CD4-positive, alpha-beta T cell treated with Interleukin-10 for 1 hour (primary cell): ENCODE data around the gene OR1F1.
"Not testable (repeated sequence)": the region's sequence is repeated elsewhere in the genome, so short reads cannot be mapped to it uniquely, and the experiment has no call there.

Experiments used
- DNase-seq: peaks from one replicate; pipeline ENCODE4 v3.0.0-alpha.2; 2020

Gene OR1F1

DNA sequence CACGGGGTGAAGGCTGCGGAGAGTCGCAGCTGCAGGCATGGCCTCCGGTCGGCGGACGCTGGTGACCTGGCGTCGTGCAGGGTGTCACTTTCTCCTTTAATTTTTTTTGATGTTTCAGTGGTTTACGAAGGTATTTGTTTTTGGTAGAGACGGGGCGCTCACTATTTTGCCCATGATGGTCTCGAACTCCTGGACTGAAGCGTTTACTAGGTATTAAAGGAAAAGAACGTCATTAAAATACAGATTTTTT, 36.1 kb upstream of the OR1F1 start:
- peak; percentile 60 for DNase-seq

DNA sequence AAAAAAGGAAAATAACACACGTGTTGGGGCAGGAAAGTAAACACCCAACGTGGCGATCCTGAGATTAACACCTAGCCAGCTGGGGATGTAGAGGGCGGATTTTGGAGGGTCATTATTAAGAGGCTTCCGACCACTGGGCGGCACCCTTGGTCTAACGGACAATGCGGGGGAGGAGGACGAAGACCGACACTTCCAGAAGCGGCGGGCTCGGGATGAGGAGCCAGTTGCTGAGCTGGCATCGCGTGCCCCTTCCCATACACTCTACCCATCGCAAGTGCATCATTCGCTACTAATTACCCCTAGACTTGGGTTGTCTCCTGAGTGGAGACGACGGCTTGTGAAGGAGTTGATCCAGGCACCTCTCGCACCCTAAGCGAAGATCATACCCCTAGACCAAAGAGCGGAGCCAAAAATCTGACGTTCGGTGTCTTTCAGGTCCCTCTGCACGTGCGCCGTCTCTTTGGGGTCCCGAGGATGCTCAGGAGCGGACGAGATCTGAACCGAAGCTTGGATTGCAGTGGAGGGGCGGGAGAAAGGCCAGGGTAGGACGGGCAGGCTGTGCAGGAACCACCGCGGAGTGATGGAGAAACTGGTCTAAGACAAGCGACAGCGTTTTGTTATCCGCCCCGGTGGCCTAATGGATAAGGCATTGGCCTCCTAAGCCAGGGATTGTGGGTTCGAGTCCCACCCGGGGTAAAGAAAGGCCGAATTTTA, 35.6 kb upstream of the OR1F1 start:
- DNase-seq: peak; percentile 87

DNA sequence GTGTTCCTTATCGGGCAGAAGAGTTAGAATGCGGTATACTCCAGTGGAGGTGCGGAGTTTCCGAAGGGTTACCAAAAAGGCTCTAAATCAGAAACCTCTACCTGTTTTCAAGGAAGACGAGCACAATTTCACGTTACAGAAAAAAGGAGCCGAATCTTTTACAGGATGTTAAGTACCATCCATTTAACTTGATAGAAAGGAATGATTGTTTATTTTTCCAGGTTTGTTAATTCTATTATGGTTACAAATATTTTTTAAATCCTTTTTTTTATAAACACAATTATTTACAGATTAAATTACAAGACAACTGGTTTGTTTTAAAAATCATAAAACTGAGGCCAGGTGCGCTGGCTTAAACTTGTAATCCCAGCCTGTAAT, 35.0 kb upstream of the OR1F1 start:
- no peak for DNase-seq

DNA sequence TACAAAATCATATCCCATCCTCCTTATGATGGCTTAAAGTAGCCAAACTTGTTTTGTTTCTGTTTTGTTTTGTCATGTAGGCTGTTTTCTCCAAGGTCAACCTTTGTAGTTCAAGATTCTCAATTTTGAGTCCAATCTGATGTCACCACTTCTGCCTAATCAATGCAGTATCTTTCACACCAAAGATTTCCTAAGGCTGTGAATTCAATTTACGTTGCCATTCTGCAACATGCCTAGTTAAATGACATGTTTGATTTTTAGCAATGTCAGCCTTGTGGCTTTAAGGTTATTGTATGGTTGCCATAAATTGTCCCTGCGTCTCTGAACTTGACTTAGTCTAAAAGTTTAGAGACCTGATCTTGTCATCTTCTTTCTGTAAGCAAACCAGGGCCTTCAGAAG, 32.8 kb upstream of the OR1F1 start:
- no peak for DNase-seq

DNA sequence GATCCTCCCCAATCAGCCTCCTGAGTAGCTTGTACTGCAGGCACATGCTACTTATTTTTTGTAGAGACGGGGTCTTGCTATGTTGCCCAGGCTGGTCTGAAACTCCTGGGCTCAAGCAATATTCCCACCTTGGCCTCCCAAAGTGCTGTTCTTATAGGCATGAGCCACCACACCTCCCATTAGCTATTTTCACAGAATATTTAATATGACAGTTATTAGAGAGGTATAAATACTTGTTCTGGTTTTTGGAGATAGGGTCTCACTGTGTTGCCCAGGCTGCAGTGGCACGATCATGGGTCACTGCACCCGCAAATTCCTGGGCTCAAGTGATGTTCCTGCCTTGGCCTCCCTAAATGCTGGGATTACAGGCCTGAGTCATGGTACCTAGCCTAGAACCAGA, 32.0 kb upstream of the OR1F1 start:
- no peak for DNase-seq

DNA sequence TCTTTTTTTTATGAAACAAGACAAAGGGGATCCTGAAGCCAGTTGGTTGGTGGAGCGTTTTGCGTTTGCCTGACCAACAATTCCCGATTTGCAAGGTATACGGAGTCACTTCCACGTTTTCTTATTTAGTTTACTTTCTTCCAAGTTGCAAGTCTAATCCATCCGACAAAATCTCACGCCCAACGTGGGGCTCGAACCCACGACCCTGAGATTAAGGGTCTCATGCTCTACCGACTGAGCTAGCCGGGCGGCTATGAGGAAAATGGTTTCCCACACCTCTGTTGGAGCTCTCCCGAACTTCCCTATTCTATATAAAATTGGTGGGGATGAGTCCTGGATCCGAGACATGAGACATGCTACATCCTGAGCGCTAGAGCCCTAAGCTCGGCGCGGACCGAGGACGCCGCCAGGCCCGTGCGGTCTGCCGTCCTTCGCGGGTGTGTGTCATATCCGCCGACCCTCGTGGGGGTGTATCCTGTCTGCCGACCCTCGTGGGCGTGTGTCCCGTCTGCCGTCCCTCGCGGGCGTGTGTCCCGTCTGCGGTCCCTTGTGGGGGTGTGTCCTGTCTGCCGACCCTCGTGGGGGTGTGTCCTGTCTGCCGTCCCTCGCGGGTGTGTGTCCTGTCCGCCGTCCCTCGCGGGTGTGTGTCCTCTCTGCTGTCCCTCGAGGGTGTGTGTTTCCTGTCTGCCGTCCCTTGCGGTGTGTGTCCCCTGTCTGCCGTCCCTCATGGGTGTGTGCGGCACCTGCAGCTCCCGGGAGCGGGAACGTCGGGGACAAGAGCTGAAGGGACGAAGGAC, 30.6 kb upstream of the OR1F1 start:
- DNase-seq: peak; percentile 71

DNA sequence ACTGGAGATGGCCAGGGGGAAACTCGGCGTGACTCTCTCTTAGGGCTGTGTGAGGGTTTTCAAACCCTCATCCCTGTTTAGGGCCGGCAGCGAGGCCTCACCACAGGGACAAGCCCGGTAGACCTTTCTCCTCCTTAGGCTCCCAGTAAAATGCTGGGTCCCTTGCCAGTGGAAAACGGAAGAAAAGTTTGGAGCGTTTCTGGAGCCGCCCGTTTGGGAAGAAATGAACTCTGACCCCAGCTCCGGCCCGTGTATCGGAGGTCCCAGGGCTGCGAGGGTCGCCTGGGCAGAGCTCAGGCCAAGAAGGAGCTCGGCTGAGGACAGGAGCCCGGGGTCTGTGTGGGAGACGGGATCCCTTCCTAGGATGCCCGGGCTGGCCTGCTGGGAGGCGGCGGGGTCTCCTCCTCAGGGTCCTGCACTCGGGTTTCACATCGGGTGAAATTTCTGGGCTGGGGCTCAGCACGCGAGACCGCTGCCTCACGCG, 29.9 kb upstream of the OR1F1 start:
- DNase-seq: no peak

DNA sequence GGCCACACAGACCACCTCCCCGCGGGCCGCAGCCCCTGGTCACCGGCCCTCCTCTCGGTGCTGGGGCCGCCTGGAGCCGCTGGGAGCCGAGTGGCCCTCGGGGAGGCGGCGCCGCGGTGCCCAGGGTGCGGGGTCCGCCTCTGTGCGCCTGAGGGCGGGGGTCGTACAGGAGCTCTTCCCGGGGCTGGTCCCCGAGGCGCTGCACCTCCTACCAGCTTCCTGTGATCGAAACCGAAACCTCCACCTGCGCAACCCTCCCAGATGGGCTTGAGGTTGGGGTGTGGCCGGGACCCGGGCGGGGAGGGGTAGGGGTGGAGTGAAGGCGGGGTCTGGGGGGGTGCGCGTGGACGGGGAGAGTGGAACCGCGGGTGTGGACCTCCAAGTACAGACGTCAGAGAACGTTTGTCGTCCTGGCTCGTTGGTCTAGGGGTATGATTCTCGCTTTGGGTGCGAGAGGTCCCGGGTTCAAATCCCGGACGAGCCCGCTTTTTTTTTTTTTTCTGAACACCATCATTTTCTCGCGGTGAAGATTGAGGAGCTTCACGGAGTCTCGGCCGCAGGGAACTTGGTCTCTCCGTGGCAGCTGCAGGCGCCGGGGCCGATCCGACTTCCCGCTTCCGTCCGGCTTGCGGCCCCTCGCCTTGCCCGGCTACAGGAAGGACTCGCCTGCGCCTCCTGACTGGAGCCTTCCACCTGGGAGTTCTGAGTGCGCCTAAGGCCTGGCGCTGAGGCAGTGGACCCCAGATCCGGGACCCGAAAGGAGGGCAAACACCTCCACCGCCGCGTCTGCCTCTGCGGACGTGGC, 29.3 kb upstream of the OR1F1 start:
- DNase-seq: peak; percentile 96

DNA sequence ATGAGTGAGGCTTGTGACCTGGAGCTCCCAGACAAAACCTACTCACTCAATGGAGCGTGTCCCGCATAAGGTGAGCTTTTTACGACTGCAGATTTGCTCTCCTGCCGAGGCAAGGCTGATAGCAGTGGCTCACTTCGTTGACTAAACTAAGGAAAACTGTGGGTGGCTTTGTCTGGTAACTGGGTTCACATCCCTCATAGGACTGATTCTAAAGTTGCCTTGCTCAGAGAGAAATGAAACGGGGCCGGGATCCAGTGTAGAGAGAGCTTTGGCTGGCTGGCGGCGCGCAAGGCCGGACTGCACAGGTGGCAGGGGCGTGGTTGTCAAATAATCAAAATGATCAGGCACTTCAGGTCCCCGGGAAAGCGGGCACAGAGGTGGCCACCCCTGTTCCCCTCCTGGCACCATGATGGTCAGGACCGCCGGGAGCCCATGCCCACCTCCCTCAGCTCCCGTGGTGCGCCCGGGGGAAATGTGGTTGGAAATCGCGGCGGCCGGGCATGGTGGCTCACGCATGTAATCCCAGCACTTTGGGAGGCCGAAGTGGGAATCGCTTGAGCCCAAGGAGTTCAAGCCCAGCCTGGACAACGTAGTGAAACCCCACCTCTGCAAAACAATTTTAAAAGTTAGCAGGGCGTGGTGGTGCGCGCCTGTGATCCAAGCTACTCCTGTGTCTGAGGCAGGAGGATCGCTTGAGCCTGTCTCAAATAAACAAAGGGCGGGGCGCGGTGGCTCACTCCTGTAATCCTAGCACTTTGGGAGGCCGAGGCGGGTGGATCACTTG, 26.6 kb upstream of the OR1F1 start:
- DNase-seq: no peak

DNA sequence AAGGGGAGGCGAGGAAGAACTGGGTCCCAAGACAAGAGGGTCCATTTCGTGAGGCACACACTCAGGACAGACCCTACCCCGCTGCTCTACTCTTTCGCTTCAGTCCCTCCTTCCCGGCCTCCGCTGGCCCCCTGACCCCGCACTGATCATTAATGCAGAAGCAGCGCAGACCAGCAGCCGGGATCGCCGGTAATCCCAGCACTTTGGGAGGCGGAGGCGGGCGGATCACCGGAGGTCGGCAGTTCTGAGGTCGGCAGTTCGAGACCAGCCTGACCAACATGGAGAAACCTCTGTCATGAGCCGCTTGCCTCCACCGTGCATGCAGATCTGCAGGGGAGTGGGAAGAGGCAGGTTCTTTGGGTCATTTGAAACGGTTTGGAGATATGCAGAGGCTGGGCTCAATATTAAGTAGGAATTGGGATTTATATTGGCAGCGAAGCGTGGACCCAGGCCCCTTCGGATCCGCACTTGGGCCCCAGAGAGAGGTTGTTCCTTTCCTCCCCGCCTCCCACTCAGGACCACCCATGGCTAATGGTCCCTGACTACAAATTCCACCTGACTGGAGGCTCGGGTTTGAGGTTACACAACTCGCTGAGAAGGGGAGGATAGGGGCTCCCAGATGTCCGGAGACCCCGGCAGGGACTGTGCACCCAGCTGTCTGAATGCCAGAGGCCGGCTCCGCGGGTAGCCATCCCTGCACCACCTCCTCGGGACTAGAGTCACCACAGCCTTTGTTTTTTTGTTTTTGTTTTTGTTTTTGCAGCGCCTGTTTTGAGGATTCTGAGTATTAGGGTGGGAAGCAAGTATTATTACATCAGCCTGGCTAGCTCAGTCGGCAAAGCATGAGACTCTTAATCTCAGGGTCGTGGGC, 23.6 kb upstream of the OR1F1 start:
- DNase-seq: no peak

DNA sequence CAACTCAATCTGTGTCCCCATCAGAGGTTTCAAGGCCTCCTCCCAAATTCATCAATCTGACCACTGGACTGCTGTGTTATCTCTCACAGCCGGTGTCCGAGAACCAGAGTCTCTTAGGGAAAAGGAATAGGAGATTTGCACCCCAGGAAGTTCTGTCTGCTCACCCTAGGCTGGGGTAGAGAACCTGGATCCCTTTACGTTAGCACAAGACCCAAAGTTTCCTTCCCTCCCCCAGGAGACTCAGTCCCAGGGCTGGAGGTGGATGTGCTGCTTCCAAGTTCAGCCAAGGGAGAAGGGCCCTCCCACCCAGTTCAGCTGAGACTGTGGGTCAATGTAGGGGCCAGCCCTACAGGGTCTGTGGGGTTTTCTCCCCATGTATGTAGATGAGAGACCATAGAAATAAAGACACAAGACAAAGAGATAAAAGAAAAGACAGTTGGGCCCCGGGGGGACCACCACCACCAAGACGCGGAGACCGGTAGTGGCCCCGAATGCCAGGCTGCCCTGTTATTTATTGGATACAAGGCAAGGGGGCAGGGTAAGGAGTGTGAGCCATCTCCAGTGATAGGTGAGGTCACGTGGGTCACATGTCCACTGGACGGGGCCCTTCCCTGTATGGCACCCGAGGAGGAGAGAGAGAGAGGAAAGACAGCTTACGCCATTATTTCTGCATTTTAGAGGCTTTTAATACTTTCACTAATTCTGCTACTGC, 22.7 kb upstream of the OR1F1 start:
- DNase-seq: no peak

DNA sequence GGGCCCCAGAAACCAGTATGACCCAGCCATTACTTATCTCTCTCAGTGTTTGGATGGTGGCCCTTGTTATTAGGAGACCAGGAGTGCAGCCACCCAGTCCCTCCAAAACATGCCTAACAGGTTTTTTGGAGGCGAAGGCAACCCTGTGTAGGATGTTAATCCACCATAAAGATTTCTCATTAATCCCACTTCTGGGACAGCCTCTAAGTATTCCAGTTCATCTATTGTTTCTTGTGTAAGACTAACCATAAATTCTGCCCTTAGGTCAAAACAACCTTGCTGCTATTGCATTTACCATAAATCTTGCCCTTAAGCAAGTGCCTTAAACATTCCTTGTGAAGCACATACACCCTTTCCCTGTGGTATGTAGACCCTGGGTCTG, 21.5 kb upstream of the OR1F1 start:
- no peak for DNase-seq

DNA sequence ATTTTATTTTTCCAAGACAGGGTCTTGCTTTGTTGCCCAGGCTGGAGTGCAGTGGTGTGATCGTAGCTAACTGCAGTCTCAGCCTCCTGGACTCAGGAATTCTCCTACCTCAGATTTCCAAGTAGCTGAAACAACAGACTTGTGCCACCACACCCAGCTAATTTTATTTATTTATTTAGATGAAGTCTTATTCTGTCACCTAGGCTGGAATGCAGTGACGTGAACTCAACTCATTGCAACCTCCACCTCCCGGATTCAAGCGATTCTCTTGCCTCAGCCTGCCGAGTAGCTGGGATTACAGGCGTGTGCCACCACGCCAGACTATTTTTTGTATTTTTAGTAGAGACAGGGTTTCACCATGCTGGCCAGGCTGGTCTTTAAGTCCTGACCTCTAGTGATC, 19.3 kb upstream of the OR1F1 start:
- DNase-seq: not testable (repeated sequence)

DNA sequence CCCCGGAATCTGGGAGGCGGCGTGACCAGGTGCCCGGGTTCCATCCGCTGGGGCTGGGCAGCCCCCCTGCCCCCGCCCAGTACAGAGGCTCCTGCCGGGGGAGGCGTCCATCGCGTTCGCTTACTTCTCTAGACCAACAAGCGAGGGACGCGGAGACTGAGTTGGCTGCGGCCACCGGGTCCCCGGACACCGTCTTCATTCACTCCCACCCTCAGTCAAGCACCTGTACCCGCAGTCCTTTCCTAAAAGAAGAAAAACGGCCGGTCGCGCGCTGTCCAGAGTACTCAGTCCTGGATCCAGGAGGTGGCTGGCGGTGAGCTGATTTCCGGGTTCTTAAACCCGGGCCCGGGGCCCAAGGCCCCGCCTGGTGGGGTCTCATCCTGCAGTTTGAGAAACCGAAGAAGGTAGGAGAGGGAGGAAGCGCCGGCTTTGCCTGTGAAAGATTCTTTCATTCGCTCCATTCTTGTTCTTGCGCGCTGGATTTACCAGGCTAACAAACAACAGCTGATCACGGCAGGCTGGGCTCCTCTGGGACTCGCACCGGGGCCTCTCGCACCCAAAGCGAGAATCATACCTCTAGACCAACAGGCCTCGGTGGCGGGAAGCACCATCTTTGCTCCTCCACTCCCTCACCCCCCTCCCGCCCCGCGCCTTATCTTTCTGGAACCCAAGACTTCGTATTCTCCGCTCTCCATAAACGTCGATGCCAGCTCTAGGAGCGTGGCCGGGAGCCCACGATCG, 17.4 kb upstream of the OR1F1 start:
- DNase-seq: no peak

DNA sequence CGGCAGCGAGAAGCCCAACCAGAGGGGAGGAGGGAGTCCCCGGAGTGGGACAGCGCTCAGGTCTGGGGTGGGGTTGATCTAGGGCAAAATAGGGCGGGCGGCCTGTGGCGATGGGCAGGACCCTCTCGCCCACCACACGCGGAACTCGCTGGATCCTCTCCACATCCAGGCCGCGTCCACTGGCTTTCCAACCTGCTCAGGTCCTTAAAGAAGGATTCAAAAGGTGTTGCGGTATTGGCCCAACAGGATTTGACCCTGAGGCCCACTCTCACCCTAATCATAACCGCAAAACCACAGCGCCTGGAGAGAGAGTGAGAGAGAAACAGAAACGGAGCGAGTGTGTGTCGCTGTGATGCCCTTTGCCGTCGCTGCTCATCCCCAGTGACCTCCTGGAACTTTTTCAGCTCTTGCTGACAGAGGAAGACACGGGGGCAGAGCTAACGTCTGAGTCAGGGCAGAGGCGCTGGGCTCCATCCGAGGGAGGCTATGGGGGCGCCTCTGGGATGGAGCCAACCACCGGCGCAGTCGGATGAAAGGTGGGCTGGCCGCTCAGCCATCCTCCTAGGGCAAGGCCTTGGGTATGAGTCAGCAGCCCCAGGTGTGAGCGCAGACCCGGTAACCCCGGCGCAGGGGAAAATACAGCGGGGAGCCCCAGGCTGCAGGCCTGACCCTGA, 16.7 kb upstream of the OR1F1 start:
- DNase-seq: peak; percentile 51

DNA sequence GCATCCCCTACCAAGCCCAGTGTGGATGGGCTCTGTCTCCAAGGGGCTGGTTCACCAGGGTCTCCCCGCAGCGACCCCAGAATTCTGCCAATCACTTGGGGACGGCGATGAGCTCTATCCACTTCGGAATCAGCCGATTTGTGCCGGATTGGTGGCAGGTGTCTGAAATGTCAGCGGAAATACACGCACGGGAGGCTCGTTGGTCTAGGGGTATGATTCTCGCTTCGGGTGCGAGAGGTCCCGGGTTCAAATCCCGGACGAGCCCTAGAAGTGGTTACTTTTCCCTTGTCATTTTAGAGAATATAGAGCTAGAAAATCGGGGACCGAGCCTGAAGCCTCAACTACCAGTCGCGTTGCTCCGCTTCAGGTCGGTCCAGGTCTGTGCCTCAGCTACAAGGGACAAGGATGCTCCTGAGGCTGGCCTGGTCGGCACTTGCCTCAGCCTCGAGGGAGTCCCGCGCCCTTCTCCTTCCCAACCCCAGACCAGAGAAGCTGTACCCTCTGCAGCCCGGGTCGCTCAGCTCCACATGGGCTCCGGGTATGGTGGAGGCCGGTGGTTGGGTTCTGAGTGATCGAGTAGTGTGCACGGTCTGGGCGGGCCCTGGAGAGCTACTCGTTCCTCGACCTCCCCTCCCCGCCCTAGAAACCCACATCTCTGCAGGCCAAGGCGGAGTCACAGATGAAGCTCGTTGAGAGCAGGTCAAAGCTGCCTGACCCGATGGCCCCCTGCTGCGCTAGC, 16.0 kb upstream of the OR1F1 start:
- peak; percentile 46 for DNase-seq

DNA sequence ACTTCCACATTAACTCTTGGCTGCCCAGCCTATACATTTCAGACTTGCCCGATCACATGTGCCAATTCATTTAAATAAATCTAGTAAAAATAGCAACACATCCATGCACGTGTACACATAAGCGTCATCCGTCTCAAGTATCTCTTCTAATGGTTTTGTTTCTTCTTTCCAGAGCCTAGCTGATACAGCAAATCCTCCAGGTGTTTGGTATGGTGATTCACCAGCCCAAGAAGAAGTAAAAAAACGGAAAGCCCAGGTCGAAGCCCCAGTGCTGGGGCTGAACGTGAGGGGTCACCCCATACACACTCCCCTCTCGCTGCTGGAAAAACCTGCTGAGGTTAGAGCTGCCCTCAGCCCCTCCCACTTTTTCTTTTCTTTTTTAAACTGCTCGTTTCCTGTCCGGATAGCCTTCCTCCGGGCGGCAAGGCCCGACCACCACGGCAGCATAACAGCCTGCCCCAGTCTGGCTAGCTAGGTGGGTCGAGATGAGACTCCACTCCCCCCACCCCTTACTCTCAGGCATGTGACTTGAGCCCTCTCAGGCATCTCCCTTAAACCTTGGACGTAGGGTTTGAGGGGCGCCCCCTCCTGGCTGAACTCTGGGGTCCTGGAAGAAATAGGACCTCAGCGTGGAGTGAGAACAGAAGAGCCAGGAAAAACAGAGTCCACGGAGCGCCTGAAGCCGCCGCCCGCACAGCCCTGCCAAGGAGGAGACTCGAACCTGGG, 13.9 kb upstream of the OR1F1 start:
- DNase-seq: no peak

DNA sequence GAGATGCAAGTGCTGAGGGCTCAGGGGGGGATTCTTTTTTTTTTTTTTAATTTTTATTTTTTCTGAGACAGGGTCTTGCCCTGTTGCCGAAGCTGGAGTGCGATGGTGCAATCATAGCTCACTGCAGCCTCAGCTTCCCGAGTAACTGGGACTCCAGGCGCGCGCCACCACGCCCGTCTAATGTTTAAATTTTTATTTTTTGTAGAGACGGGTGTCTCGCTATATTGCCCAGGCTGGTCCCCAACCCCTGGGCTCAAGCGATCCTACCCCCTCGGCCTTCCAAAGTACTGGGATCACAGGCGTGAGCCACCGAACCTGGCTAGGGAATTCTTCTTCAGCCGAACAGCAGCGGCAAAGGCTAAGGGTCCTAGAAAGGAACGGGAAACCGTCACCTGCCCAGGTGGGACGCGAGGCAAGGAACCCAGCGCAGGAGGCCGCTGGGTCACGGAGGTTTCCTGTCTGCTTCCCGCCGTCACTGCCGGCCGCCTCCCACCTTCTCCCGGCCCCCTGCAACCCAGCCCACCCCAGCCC, 13.3 kb upstream of the OR1F1 start:
- DNase-seq: no peak
